GM18508 (cell line): Measurements from ENCODE around the gene GLRA1.
"Not testable (repeated sequence)": the region's sequence is repeated elsewhere in the genome, so short reads cannot be mapped to it uniquely, and the experiment has no call there.

Experiments
- ATAC-seq: cut with Tn5 transposase; IDR thresholded peaks from one replicate; pipeline ENCODE4 v1.9.1; 2021; ENCODE audit warnings: moderate number of reproducible peaks; ENCODE audit not compliant: insufficient read depth, unreplicated experiment

The GLRA1 gene

GRCh38 chr5:151921916-151922315 lies 2.7 kb downstream of the GLRA1 start:
- ATAC-seq = no peak

DNA sequence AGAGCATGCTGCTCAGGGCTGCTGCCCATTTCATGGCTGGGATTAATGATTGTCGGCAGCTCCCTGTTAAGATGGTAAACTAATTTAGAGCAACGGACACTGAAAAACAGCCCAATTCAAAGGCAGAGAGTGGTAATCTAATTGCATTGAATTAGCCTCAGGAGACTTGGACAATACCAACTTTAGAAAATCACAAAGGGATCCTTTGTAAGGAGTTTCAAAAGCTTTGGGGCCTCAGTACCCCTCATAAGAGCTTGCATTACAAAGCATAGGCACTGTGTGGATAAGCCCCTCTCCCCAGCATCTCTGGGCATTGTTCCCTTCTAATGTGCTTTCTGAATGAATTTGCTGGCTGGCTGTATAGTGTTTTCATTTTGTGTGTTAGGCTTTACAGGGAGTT lies 6.7 kb downstream of the GLRA1 start:
- ATAC-seq = no peak

- no peak for ATAC-seq
These were observed 11.2 kb downstream of the GLRA1 start for GRCh38 chr5:151913425-151913824.

GRCh38 chr5:151912360-151912759 lies 12.3 kb downstream of the GLRA1 start:
- ATAC-seq = no peak

DNA sequence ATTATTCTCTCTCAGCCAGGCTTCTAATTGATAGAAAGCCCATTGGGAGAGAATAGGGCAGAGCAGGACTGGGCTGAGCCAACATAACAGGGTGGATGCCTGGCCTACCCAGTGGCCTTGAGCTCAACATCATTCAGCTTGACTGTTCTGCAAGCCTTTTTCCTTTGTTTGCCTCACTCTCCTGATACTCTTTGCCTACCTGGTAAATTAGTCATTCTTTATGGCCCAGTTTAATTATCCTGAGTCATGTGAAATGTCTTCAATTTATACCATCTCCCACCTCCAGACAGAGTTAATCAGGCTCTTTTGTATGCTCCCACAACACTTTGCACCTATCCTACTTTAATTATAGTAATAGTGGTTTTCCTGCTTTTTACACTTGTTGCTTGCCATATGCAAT lies 13.6 kb downstream of the GLRA1 start:
- ATAC-seq = no peak

GRCh38 chr5:151909628-151910027 lies 15.0 kb downstream of the GLRA1 start:
- no peak for ATAC-seq

DNA sequence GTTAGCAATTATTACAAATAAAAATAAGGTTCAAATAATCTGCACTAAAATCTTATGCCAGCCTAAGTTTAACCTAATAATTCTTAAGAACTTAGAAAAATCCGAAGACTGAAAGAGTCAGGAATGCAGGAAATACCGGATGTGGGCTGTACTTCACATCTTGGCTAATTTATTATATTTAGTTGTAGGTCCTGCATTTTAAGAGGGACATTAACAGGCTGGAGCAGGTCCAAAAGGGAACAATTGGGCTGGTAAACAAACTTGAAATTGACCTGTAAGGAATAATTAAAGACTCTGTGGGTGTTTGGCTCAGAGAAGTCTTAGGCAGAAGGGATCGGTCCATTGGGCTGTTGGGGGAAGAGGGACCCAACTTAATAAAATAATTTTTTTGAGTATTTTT lies 18.4 kb downstream of the GLRA1 start:
- no peak for ATAC-seq

DNA sequence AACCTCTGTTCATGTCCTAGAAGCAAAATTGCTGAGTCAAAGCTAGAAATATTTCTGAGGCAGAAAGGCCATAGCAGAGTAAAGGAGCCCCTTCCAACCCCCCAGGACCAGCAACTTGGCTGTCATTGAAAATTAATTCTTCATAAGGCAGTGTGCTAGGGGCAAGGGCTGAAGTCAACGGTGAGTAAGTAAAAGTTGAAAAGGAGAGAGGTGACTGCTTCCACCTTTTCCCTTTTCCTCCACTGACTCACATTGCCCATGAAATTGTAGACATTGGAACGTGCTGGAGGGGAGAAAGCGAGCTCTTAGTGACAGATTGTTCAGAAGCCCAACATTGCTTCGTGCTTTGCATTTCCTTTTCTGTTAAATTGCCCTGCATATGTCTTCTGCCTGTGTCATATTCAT lies 19.1 kb downstream of the GLRA1 start:
- no peak for ATAC-seq

DNA sequence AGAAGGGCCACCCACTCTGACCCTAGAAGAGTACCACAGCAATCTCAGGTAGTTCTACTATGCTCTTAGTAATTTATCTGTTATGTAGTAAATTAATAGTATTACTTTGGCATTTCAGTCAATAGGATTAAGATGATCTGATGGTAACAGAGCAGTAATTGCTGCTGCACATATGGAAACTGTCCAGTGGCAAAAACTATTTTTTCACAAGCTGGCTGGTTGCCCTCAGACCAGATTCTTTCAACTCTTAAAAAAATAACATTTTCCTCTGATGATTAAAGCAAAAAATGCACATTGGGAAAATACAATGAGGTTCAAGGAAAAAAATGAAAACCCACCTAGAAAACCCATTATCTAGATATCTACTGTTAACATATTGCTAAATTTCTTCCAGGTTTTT lies 19.7 kb downstream of the GLRA1 start:
- no peak for ATAC-seq

- no peak for ATAC-seq
These were observed 20.5 kb downstream of the GLRA1 start for GRCh38 chr5:151904127-151904526.

- peak; percentile 97 for ATAC-seq
These were observed 21.4 kb downstream of the GLRA1 start for GRCh38 chr5:151903243-151903653.

DNA sequence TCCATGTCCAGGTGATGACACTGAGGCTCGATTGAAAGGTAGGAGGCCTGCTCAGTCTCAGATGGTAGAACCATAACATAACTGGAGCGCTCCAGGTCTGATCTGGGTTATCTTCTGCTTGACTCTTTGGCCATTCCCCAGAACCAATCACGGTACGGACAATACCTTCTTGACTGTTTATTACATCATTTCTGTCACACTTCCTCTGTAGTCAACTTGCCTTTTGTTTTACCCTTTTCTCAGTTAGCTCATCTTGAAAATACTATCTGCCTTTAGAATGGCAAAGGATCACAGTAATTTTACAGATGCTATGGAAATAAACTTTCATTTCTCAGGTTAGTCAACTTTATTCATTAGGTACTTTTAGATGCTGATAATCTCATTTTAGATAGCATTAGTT lies 22.4 kb downstream of the GLRA1 start:
- peak; percentile 26 for ATAC-seq

GRCh38 chr5:151901611-151902010 lies 23.0 kb downstream of the GLRA1 start:
- ATAC-seq = no peak

- ATAC-seq = no peak
These were observed 23.8 kb downstream of the GLRA1 start for GRCh38 chr5:151900891-151901290.

DNA sequence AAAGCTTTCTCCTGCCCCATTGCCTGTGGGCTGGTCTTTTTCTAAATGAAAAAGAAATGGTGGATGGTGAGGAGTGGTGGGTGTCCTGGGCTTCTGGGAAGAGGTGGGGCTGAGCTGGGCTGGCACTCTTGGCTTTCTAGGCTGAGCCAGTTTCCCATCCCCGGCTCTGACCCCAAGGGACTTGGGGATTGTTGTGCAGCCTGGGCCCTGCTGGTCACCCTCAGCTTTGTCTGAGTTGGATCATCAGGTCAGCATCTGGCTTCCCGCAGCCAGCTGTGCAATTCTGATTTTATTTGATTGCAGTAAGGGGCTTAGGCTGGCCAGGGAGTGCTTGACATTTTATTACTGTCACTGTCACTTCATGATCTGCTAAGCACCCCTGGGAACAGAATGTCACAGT lies 25.3 kb downstream of the GLRA1 start:
- no peak for ATAC-seq

DNA sequence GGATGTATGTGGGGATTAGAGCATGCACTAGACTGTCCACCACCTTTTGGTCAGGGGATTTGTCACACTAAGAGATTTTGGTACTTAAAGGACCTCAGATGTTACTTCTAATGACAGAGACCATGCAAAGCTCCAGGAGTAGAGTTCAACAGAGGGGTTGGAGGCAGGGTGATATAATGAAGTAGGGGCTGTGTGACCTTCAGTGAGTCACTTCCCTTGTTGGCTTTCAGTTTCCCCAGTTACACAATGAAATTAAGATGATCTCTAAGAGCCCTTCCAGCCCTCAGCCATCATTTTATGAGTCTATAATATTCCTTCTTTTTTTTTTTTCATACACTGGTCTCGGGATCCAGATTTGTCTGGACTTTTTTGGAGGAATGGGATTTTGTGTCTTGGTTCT lies 26.8 kb downstream of the GLRA1 start:
- ATAC-seq = no peak

DNA sequence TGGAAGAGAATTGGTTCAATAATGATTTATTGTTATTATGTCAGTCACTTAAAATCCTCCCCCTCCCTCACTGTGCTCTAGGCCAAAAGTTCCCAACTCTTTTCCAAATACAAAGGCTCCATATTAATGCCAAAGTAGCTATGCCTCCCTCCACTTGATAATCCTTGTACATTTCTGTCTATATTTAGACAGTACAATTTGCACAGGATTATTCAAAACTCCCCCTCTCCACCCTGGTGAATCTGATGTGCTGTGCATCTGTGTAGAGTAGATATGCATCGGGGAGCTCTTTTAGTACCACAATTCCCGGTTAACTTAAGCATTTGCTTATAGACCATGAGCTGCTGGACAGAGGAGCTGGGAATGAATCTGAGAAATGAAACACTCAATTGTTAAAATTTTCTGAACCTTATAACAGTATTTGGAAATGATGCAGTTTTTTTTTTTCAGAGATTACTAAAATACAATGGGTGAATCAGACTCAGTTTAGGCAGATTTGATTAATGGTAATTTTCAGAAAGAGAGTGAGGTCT lies 27.6 kb downstream of the GLRA1 start:
- ATAC-seq = no peak

- no peak for ATAC-seq
These were observed 28.5 kb downstream of the GLRA1 start for GRCh38 chr5:151896031-151896691.

GRCh38 chr5:151895660-151896030 lies 29.0 kb downstream of the GLRA1 start:
- no peak for ATAC-seq

DNA sequence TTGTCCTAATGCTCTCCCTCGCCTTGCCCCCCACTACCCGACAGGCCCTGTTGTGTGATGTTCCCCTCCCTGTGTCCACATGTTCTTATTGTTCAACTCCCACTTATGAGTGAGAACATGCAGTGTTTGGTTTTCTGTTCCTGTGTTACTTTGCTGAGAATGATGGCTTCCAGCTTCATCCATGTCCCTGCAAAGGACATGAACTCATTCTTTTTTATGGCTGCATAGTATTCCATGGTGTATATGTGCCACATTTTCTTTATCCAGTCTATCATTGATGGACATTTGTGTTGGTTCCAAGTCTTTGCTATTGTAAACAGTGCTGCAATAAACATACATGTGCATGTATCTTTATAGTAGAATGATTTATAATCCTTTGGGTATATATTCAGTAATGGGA lies 31.2 kb downstream of the GLRA1 start:
- not testable (repeated sequence) for ATAC-seq

GRCh38 chr5:151892393-151892792 lies 32.3 kb downstream of the GLRA1 start:
- no peak for ATAC-seq

DNA sequence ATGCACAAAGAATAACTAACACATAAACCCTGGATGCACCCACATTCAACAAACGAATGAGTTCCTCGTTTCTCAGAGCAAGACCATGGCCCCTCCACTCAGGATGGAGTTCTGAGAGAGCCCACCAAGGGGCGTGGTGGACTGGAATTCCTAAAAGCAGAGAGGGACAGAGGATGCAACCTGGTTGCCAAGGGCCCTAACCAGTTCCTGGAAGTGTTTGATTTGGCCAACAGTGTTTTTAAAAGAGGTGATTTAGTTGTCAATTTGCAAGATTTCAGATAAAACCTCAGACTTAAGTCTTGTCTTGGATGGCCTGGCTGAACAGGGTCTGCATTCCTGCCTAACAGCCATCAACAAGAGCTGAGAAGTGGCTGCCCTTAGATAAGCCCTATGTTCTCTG lies 34.4 kb downstream of the GLRA1 start:
- ATAC-seq = no peak

GRCh38 chr5:151889614-151890013 lies 35.0 kb downstream of the GLRA1 start:
- no peak for ATAC-seq
